PC-9 (cell line): ENCODE data around the gene PARP12. TPM values are rescaled to one million over a fixed set of nuclear protein-coding genes. Genes with fewer than 3 reads are reported as not detected.

Experiments used
- BruUV-seq: library from RNA; stranded (reverse); fragments of 400-500 nt; replicated peaks from 2 replicates; lab custom pipeline; 2021; lab: Mats Ljungman, UMichigan
- CTCF ChIA-PET: fragments of 300-600 bp; sonication (Branson Sonifier 250); formaldehyde crosslinking; loops from one replicate; lab custom pipeline; 2022; ENCODE audit warnings: antibody characterized with exemption; lab: Charles Lee
- POLR2A ChIA-PET: fragments of 300-600 bp; sonication (Branson Sonifier 250); formaldehyde crosslinking; loops from one replicate; lab custom pipeline; 2022; ENCODE audit warnings: antibody characterized with exemption; ENCODE audit not compliant: unreplicated experiment; lab: Charles Lee
- DNase-seq, 2 experiments: peaks; one replicate each; pipeline versions ENCODE4 v3.0.0 to v3.0.0-alpha.2; 2015 to 2022; ENCODE audit warnings: mixed read lengths in 1 of 2
- H2AFZ ChIP-seq: fragments of 200-600 bp; sonication (generic); 2 replicates; pipeline ENCODE4 v1.8.1; 2017; ENCODE audit warnings: antibody characterized with exemption
- H3F3A ChIP-seq: fragments of 200-600 bp; sonication (generic); 2 replicates; pipeline ENCODE4 v1.8.1; 2017; ENCODE audit warnings: antibody characterized with exemption, mild to moderate bottlenecking, low read depth; ENCODE audit not compliant: insufficient read depth
- H3K27ac ChIP-seq: fragments of 200-600 bp; sonication (generic); 2 replicates; pipeline ENCODE4 v1.6.1; 2016; ENCODE audit warnings: mixed run types
- H3K27me3 ChIP-seq: fragments of 200-600 bp; sonication (generic); 2 replicates; pipeline ENCODE4 v1.6.1; 2016; ENCODE audit warnings: low read depth, mixed run types; ENCODE audit not compliant: insufficient read depth
- H3K36me3 ChIP-seq: fragments of 200-600 bp; sonication (generic); 2 replicates; pipeline ENCODE4 v1.6.1; 2016; ENCODE audit warnings: low read depth, mixed run types
- H3K4me1 ChIP-seq: fragments of 200-600 bp; sonication (generic); replicated peaks from 2 replicates; pipeline ENCODE4 v1.6.1; 2016; ENCODE audit warnings: mixed run types; ENCODE audit not compliant: insufficient read depth
- H3K4me2 ChIP-seq: fragments of 200-600 bp; sonication (generic); 2 replicates; pipeline ENCODE4 v1.6.1; 2017; ENCODE audit warnings: mixed run types
- H3K4me3 ChIP-seq: fragments of 200-600 bp; sonication (generic); 2 replicates; pipeline ENCODE4 v1.6.1; 2016; ENCODE audit warnings: mixed run types
- H3K79me2 ChIP-seq: fragments of 200-600 bp; sonication (generic); 2 replicates; pipeline ENCODE4 v1.6.1; 2017; ENCODE audit warnings: low read depth, mixed run types
- H3K9me2 ChIP-seq: fragments of 200-600 bp; sonication (generic); 2 replicates; pipeline ENCODE4 v1.8.1; 2017; ENCODE audit warnings: mild to moderate bottlenecking; ENCODE audit not compliant: insufficient read depth
- H3K9me3 ChIP-seq: fragments of 200-600 bp; sonication (generic); 2 replicates; pipeline ENCODE4 v1.8.1; 2016; ENCODE audit warnings: low read depth; ENCODE audit not compliant: insufficient read depth
- H4K20me1 ChIP-seq: fragments of 200-600 bp; sonication (generic); 2 replicates; pipeline ENCODE4 v1.8.1; 2017; ENCODE audit not compliant: insufficient read depth
- EZH2 ChIP-seq: fragments of 200-600 bp; sonication (generic); IDR thresholded peaks from 2 replicates; pipeline ENCODE4 v1.8.0; 2017; ENCODE audit warnings: antibody characterized with exemption, low read depth
- intact Hi-C: fragments of 100-400 bp; cut with micrococcal nuclease; formaldehyde crosslinking; loops from one replicate; pipeline ENCODE4 v1.10.0; 2022; ENCODE audit not compliant: unreplicated experiment
- total RNA-seq: library from RNA; stranded (reverse); gene quantifications from 2 replicates; pipeline ENCODE4 v1.2.3, GENCODE V29; 2021
- TF ChIP-seq, protein P1 (sequence below): fragments of 200-600 bp; sonication (generic); conservative IDR thresholded peaks from 2 replicates; pipeline ENCODE4 v1.6.1; 2017; ENCODE audit warnings: mixed run types, antibody characterized with exemption, mild to moderate bottlenecking, moderate library complexity

Gene PARP12
- total RNA-seq, 1 experiment from 2014 or later: 32.4 TPM

GRCh38 chr7:140034421-140034820 is 28.3 kb downstream of the PARP12 start:
- Histone ChIP-seq H2AFZ (no peak overlapping the region), H3K9me3 (no peaks in the 10 kb centered on the region), H3K36me3 (no peaks in the 10 kb centered on the region), H3F3A (no peaks in the 10 kb centered on the region), H3K4me2 (no peak overlapping the region), H3K9me2 (0 out of 2 replicates have a peak, but pooled peaks cover 2% of the 10 kb centered on the region), H3K4me3 (no peak overlapping the region), H3K4me1 (no peaks in the 10 kb centered on the region), H4K20me1 (no peaks in the 10 kb centered on the region), H3K27ac (no peak overlapping the region), H3K79me2 (no peaks in the 10 kb centered on the region), H3K27me3 (no peaks in the 10 kb centered on the region)
- no peak for TF ChIP-seq EZH2
- TF ChIP-seq, protein P1, sequence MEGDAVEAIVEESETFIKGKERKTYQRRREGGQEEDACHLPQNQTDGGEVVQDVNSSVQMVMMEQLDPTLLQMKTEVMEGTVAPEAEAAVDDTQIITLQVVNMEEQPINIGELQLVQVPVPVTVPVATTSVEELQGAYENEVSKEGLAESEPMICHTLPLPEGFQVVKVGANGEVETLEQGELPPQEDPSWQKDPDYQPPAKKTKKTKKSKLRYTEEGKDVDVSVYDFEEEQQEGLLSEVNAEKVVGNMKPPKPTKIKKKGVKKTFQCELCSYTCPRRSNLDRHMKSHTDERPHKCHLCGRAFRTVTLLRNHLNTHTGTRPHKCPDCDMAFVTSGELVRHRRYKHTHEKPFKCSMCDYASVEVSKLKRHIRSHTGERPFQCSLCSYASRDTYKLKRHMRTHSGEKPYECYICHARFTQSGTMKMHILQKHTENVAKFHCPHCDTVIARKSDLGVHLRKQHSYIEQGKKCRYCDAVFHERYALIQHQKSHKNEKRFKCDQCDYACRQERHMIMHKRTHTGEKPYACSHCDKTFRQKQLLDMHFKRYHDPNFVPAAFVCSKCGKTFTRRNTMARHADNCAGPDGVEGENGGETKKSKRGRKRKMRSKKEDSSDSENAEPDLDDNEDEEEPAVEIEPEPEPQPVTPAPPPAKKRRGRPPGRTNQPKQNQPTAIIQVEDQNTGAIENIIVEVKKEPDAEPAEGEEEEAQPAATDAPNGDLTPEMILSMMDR: no peak
- CTCF ChIA-PET: no interaction called here
- intact Hi-C loops: no loop called here
- POLR2A ChIA-PET: interaction anchor here (0.6 kb wide), 1 partner anchor 68 kb away, joined by 4 read pairs; no protein-coding TSS in a partner anchor
- BruUV-seq: no TSS peak
- no peak for DNase-seq

DNA sequence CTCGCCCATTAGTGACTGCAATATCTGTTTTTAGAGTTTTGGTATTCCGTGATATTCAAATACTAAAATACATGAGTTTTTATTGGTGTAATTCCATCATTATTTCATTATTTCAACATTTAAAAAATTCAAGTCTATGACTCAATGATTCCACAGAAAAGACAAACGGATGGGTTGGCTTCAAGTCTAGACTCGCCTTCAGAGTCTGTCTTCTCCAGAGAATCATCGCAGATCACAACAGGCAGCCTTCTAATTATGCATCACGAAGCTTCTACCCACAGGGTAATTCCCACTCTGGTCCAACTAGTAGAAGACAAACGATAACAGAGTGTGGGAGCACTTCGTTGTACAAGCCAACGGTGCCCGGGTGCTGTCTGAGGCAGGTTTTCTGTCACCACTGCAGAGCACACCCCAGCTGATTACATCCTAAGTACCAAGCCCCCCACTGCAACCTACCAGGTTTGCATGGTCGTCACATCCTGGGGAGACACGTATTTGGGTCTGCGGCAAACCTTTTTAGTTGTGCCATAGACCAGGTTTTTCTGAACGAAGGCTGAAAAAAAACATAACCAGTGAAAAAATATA is 28.9 kb downstream of the PARP12 start:
- no peaks in the 10 kb centered on the region for H3K4me1 ChIP-seq
- no peaks in the 10 kb centered on the region for H3K27me3 ChIP-seq
- H3K27ac ChIP-seq: no peak overlapping the region
- BruUV-seq: no TSS peak
- H2AFZ ChIP-seq: no peak overlapping the region
- no peak overlapping the region for H3K4me2 ChIP-seq
- no peaks in the 10 kb centered on the region for H3K9me3 ChIP-seq
- 0 out of 2 replicates have a peak, but pooled peaks cover 2% of the 10 kb centered on the region for H3K9me2 ChIP-seq
- intact Hi-C loops: no loop called here
- no peak overlapping the region for H3K4me3 ChIP-seq
- TF ChIP-seq EZH2: no peak
- TF ChIP-seq, protein P1: no peak
- H3K36me3 ChIP-seq: no peaks in the 10 kb centered on the region
- no peak for DNase-seq
- no peaks in the 10 kb centered on the region for H4K20me1 ChIP-seq
- ChIA-PET CTCF (no interaction called here), POLR2A (interaction anchor here (0.6 kb wide), 1 partner anchor 68 kb away, joined by 4 read pairs; no protein-coding TSS in a partner anchor)
- H3K79me2 ChIP-seq: no peaks in the 10 kb centered on the region
- H3F3A ChIP-seq: no peaks in the 10 kb centered on the region

DNA sequence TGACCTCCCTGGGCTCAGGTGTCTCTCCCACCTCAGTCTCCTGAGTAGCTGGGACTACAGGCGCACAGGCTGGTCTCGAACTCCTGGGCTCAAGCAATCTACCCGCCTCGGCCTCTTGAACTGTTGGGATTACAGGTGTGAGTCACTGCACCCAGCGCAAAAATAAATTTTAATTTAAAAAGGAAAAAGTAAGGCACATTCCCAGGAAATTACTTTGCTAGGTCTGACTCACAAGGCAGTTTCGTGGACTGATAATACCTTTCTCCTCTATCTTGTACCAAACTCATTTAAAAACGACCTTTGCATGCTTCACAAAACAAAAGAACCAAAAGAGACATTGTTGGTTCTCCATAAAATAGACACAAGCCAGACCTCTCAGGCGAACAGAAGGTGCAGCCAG is 29.7 kb downstream of the PARP12 start:
- CTCF ChIA-PET: no interaction called here
- Histone ChIP-seq H4K20me1 (no peaks in the 10 kb centered on the region), H3K4me2 (no peak overlapping the region), H2AFZ (no peak overlapping the region), H3K4me1 (no peaks in the 10 kb centered on the region), H3K36me3 (no peaks in the 10 kb centered on the region), H3K4me3 (no peak overlapping the region), H3F3A (no peaks in the 10 kb centered on the region), H3K9me2 (0 out of 2 replicates have a peak, but pooled peaks cover 2% of the 10 kb centered on the region), H3K79me2 (no peaks in the 10 kb centered on the region), H3K27ac (no peak overlapping the region), H3K9me3 (no peaks in the 10 kb centered on the region), H3K27me3 (no peaks in the 10 kb centered on the region)
- TF ChIP-seq, protein P1: no peak
- TF ChIP-seq EZH2: no peak
- no peak for DNase-seq
- POLR2A ChIA-PET: no interaction called here
- no TSS peak for BruUV-seq
- intact Hi-C loops: no loop called here
